Lower lobe of right lung (tissue), 2 donors: ENCODE results near the gene JUN. TPM values are rescaled to one million over a fixed set of nuclear protein-coding genes. Genes with fewer than 3 reads are reported as not detected.

ENCODE experiments used
- ATAC-seq, 2 donors: fragments of 200-7000 bp; cut with Tn5 transposase; one replicate each; pipeline ENCODE4 v1.9.1; 2020 to 2022; ENCODE audit warnings: mild to moderate bottlenecking in 2 of 2, moderate library complexity in 2 of 2
- DNase-seq: peaks from one replicate; pipeline ENCODE4 v3.0.0-alpha.2; 2020
- H3K27ac ChIP-seq: fragments of 200-600 bp; one replicate; pipeline ENCODE4 v1.8.0; 2022
- H3K27me3 ChIP-seq: fragments of 200-600 bp; one replicate; pipeline ENCODE4 v1.8.0; 2022; ENCODE audit warnings: low read depth
- H3K36me3 ChIP-seq: fragments of 200-600 bp; one replicate; pipeline ENCODE4 v1.8.0; 2022; ENCODE audit warnings: mild to moderate bottlenecking
- H3K4me1 ChIP-seq: fragments of 200-600 bp; one replicate; pipeline ENCODE4 v1.8.0; 2022
- H3K4me3 ChIP-seq: fragments of 200-600 bp; one replicate; pipeline ENCODE4 v1.8.0; 2022; ENCODE audit warnings: mild to moderate bottlenecking
- H3K9me3 ChIP-seq: fragments of 200-600 bp; one replicate; pipeline ENCODE4 v1.8.0; 2022
- intact Hi-C: fragments of 100-400 bp; cut with DNase I; formaldehyde crosslinking; loops from one replicate; pipeline ENCODE4 v1.11.0; 2022
- total RNA-seq: library from RNA; stranded (reverse); fragmentation: NEBNext Ultra II Directional; extraction: Animal tissue kit (Norgen Biotek cat#: 25700); gene quantifications from one replicate; pipeline ENCODE4 v1.2.1, GENCODE V29; 2021
- TF ChIP-seq, protein P1 (sequence below): fragments of 200-600 bp; IDR thresholded peaks from one replicate; pipeline ENCODE4 v1.8.0; 2022; ENCODE audit warnings: antibody characterized with exemption, mild to moderate bottlenecking
- donor health status: DM: no; HTN: yes; CAD: no; lungs with severe emphysema.

JUN gene
- total RNA-seq, 1 donor from 2014 or later, result 118 TPM

DNA sequence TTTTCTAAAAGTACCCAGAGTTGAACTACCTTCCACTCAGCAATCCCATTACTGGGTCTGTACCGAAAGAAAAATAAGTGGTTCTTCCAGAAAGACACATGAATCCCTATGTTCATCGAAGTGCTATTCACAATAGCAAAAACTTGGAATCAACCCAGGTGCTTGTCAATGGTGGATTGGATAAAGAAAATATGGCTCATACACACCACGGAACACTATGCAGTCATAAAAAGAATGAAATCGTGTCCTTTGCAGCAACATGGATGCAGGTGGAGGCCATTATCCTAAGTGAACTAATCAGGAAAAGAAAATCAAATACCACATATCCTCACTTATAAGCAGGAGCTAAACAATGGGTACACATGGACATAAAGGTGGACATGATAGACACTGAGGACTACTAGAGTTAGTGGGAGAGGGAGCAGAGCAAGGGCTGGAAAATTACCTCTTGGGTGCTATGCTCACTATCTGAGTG lies 32.9 kb upstream of the JUN start:
- H3K36me3 ChIP-seq, result no peaks in the 10 kb centered on the region
- peak overlapping the region; percentile 97 for H3K27ac ChIP-seq
- no peaks in the 10 kb centered on the region for H3K27me3 ChIP-seq
- peak overlapping the region; percentile 75 for H3K4me3 ChIP-seq
- DNase-seq, result no peak
- TF ChIP-seq, protein P1, sequence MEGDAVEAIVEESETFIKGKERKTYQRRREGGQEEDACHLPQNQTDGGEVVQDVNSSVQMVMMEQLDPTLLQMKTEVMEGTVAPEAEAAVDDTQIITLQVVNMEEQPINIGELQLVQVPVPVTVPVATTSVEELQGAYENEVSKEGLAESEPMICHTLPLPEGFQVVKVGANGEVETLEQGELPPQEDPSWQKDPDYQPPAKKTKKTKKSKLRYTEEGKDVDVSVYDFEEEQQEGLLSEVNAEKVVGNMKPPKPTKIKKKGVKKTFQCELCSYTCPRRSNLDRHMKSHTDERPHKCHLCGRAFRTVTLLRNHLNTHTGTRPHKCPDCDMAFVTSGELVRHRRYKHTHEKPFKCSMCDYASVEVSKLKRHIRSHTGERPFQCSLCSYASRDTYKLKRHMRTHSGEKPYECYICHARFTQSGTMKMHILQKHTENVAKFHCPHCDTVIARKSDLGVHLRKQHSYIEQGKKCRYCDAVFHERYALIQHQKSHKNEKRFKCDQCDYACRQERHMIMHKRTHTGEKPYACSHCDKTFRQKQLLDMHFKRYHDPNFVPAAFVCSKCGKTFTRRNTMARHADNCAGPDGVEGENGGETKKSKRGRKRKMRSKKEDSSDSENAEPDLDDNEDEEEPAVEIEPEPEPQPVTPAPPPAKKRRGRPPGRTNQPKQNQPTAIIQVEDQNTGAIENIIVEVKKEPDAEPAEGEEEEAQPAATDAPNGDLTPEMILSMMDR, result no peak
- H3K9me3 ChIP-seq, result no peaks in the 10 kb centered on the region
- peaks cover 56% of the 10 kb centered on the region for H3K4me1 ChIP-seq
- no peak for ATAC-seq
- intact Hi-C loops, result no loop called here

DNA sequence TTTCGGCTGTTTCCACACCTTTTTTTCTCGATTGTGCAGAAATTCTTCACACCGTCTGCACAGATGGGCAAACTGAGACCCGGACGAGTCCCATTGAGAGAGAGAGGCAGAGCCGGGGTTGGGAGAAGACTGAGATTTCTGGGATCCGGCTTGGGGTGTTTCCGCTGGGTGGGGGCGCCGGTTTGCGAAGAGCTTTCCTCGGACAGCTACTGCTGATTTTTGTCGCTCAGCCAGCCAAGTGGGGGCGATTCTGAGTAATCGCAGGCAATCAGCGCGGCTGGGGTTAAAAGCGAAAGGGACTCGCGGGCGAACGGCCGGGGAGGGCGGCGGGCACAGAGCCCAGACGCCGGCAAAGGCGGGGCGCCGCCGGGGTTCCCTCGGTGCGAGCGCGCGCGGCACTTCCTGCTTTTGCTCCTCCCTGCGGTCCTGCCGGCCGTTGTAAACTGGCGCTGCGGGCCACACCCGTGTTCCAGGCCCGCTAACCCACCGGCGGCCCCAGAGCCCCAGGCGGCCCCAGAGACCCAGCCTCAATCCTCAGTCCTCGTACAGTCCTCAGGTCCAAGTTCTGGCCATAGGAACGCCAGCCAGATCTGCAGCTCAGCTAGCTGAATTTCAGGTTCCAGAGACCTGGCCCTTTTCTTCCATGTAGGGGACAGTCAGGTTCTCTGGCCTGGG lies 32.4 kb upstream of the JUN start:
- Histone ChIP-seq H3K4me1 (peaks cover 56% of the 10 kb centered on the region), H3K9me3 (no peaks in the 10 kb centered on the region), H3K27me3 (no peaks in the 10 kb centered on the region), H3K27ac (peak overlapping the region; percentile 97), H3K4me3 (peak overlapping the region; percentile 75), H3K36me3 (no peaks in the 10 kb centered on the region)
- DNase-seq (peak; percentile 97), ATAC-seq (peak; percentile 90 to 93)
- intact Hi-C loops, result no loop called here
- TF ChIP-seq, protein P1, result peak; percentile 17

DNA sequence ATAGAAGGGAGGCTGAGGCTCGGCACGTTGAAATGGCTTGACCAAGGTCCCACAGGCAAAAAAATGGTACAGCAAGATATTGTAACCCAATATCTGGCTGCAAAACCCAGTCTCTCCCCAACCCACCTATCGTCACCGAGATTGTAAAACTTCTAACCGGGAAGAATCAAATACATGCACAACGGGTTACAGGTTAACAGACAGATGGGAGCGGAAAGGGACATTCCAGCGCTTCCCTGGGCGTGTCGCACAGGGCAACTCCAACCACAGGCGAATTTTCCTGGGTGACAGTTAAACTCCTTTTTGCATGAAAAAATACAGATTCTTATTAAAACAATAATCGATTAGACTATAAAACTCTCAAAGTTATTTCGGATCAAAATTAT lies 31.8 kb upstream of the JUN start:
- intact Hi-C loops, result no loop called here
- Histone ChIP-seq H3K27ac (peak overlapping the region; percentile 97), H3K4me1 (peaks cover 56% of the 10 kb centered on the region), H3K27me3 (no peaks in the 10 kb centered on the region), H3K4me3 (peak overlapping the region; percentile 75), H3K9me3 (no peaks in the 10 kb centered on the region), H3K36me3 (no peaks in the 10 kb centered on the region)
- TF ChIP-seq, protein P1, result no peak
- peak; percentile 6 to 25 for ATAC-seq
- DNase-seq, result no peak

DNA sequence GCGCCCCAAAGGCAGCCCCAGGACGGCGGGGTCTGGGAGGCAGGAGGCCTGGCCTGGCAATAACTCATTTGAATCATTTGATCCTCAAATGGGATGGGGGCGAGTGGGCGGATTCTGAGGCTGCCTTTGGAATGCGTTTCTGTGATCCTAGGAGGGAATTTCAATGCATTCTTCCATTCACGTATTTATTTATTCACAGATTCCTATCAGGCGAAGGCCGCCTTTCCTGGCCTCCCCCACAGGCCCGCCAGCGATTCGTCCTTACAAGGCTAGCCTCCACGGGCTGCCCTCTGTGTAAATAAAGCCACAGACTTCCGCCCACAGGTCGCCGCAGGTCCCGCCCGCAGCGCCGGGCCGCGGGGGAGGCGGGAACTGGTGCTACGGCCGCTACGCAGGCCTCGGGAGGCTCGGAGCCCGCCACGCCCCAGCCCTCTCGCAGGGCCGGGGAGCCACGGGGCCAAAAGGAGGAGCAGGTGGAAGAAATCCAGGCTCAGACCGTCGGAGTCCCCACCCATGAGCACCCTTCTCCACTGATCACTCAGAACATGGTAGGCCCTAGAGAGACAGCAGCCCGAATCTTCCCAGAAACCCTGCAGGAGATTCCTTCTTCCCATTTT lies 31.3 kb upstream of the JUN start:
- TF ChIP-seq, protein P1, result peak; percentile 15
- Histone ChIP-seq H3K4me1 (peaks cover 58% of the 10 kb centered on the region), H3K27me3 (no peaks in the 10 kb centered on the region), H3K36me3 (no peaks in the 10 kb centered on the region), H3K4me3 (peak overlapping the region; percentile 75), H3K27ac (peak overlapping the region; percentile 97), H3K9me3 (no peaks in the 10 kb centered on the region)
- ATAC-seq (peak; percentile 92), DNase-seq (peak; percentile 95)
- intact Hi-C loops, result no loop called here

DNA sequence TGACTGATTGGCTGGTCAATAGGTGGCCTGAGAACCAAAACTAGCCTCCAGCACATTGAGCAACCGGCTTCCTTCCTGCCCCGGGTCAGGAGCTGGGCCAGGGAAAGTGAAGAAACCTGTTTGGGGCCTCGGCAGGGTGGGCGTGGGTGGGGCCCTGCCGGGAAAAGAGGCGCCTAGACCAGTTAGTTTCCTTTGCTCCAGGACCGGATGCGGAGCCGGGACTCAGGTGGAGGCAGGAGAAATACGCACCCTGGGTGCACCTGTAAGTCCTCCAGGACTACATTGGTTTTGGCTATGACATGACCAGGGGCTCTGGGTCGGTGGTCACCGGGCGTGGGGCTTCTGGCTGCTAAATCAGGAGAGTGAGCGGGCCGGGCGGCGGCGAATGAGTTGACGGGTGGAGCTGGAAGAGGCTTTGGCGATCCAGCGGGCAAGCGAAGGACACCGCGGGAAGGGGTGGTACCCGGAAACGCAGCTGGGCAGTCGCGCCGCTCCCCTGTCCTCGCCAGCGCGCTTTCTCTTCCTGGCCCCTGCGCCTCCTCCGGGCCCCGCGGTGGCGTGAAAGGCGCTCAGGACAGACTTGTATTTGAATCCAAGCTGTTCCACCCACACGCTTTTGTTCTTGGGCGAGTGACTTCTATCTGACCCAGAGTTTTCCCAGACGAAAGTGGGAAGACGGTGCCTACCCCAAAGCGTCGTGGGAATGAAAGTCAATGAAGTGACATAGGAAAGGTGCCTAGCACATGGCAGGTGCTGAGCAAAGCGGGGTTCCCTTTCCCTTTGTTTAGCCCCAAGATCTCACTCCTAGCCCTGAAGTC lies 30.6 kb upstream of the JUN start:
- TF ChIP-seq, protein P1, result no peak
- DNase-seq (peak; percentile 84), ATAC-seq (peak; percentile 63 to 79)
- intact Hi-C loops, result no loop called here
- peaks cover 58% of the 10 kb centered on the region for H3K4me1 ChIP-seq
- H3K36me3 ChIP-seq, result no peaks in the 10 kb centered on the region
- H3K27me3 ChIP-seq, result no peaks in the 10 kb centered on the region
- peak overlapping the region; percentile 75 for H3K4me3 ChIP-seq
- peak overlapping the region; percentile 97 for H3K27ac ChIP-seq
- no peaks in the 10 kb centered on the region for H3K9me3 ChIP-seq
